ENCODE results near the gene DMBT1.

DNA sequence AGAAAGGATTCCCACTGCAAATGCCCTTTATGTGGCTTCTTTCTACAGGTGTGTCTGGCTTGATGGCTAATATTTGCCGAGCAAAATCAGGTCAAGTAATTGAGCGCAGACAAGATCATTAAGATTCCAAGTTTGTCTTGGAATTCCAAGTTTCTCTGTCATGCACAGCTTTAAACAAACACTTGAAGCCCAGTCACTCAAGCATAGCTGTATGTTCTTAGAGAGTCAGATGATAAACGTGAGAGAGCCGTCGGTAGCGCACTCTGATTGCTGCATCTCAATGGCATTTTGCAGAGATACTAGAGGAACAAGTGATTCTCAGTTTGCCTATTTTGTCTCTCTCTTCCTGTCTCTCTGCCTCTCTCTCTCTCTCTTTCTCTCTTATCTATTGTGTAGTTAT lies 658 bp downstream of the DMBT1 start:
- TF ChIP-seq, protein P1, sequence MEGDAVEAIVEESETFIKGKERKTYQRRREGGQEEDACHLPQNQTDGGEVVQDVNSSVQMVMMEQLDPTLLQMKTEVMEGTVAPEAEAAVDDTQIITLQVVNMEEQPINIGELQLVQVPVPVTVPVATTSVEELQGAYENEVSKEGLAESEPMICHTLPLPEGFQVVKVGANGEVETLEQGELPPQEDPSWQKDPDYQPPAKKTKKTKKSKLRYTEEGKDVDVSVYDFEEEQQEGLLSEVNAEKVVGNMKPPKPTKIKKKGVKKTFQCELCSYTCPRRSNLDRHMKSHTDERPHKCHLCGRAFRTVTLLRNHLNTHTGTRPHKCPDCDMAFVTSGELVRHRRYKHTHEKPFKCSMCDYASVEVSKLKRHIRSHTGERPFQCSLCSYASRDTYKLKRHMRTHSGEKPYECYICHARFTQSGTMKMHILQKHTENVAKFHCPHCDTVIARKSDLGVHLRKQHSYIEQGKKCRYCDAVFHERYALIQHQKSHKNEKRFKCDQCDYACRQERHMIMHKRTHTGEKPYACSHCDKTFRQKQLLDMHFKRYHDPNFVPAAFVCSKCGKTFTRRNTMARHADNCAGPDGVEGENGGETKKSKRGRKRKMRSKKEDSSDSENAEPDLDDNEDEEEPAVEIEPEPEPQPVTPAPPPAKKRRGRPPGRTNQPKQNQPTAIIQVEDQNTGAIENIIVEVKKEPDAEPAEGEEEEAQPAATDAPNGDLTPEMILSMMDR (conservative IDR thresholded peaks at IDR 0.05; ENCODE audit: low read depth, low read length), result no peak
- TF ChIP-seq EZH2 (IDR thresholded peaks at IDR 0.05; ENCODE audit: low read length, unreplicated experiment) (no peak), EZH2phosphoT487 (IDR thresholded peaks at IDR 0.05; ENCODE audit: borderline replicate concordance, low read length) (no peak)

Data from PC-3 (cell line).